Stimulated activated CD4-positive, alpha-beta T cell treated with anti-CD3 and anti-CD28 coated beads, Interleukin-15, amount 100 ng/mL, for 1 hour (primary cell): ENCODE measurements around the gene CHST1.

Experiments used
- DNase-seq, 2 donors: peaks; one replicate each; pipeline ENCODE4 v3.0.0-alpha.2; 2020; ENCODE audit warnings: low read depth in 1 of 2, low spot score in 1 of 2

Gene CHST1

DNA sequence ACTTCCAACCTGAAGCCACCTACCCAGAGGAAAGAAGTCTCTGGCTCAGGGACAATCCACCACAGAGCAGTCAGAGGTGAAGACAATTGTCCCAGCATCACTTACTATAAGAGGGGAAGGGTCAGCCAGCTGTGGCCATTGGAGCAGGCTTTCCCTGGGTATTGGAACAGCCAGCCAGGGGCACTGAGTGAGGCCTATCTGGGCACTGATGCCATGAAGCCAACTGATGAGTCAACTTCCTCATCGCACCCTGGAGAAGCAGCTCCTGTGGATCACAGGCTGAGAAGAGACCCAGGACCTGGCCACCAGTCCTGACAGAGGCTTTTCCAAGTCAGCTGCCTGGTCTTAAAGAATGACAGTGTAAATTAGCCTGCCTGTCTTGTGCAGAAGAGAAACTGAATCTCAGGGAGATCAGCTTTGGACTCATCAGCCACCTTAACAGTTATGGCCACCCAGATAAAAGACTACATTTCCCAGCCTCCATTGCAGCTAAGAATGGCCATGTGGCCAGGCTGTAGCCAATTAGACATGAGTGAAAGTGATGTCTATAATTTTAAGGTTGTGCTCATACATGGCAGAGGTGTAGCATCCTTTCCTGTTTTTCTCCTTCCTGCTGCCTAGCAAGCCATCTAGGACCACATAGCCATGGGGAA is 19.0 kb downstream of the CHST1 start:
- no peak for DNase-seq

DNA sequence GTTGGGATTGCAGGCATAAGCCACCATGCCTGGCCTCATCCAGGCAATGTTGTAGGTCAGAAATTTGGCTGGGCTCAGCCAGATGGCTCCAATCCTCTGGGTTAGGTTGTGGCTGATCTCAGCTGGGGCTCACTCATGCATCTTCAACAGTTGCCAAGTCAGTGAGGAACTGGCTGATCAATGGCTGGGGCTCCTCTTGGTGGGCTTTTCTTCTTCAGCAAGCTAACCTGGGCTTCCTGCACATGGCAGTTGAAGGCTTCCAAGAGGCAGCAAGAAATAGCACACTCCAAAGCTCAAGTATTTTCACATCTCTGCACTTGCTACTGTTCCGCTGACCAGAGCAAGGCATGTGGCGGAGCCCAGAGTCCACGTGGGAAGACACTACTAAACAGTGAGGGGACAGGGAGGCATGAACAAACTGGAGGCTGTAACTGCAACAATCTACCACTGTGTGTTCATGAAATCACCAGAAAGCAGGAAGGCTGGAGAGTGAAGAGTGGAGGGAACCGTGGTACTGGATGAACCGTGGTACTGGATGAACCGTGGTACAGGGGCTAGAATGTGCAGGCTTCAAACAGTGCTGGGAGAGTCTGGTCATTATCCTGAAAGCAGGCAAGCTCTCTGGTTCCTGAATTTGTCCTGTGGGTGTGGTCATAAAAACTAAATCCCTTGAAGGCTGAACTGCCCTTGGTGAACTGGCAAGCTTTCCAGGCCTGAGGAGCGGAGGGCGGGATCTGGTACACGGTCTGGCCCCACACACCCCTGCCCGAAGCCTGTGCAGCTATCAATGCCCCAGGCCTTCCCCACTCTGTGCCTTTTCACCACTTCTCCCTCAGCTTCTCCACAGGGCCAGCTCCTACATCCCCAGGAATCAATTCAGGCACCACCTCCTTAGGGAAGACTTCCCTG is 20.2 kb downstream of the CHST1 start:
- no peak for DNase-seq

DNA sequence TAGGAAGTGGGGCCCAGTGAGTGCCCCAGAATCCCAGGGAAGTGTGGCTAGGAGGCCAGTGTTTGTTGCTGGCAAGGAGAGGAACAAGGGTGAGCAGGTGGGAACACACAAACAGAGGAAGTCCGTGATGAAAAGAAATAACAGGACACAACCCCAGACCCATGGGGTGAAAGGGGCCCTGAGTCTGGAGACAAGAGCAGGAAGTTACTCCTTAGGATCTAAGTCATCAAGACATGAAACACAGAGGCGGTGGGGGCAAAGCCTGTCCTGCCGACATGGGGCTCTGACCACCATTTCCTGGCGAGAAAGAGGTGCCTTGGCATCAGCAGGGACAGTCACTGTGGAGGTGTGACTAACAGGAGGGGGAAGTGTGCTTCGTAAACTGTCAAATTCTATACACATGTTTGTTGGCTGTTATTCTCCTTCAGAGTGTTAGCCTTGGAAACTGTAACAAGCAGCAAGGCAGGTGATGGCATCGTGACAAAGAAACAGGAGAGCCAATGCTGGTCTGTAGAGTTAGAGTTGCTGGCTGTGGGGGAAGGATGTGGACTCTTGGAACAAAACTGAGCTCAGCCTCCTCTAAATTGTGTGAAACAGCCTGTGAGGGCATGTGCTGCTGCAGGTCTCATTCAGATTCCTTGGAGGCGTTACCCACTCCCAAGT is 21.7 kb downstream of the CHST1 start:
- DNase-seq = no peak

DNA sequence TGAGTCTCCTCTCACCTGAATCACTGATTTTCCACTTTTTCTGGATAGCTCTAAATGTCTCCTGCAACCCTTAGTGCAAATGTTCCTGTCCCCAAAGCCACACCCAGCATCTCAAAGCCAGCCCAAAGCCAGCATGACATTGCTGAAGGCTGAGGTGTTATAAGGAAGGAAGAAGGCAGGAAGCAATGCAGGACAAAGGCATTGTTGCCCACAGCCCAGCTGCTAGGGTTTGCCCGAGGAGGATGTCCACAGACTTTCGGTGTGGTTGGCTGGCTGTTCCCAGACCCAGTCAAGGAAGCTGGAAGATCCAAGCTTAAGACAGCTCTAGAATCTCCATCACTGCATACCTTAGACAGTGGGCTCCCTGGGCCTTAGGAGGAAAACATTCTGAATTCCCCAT is 23.5 kb downstream of the CHST1 start:
- no peak for DNase-seq

DNA sequence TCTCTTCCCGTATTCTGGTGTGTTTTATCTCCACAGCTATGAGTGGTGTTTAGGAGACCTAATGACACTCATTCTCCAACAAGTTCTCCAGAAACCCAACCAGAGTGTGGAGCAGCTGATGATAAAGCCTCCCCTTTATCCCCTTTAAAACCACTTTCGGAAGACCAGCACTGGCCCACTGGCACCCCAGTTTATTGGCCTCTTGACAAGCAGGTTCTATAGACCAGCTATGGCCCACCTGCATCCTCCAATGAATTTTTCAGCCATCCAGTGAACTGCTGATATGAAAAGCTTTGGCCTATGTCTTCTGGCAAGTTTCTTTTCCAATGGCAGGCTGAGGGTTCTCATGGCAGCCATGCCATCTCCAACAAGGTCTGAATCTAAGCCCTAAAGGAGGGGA is 27.4 kb downstream of the CHST1 start:
- no peak for DNase-seq

DNA sequence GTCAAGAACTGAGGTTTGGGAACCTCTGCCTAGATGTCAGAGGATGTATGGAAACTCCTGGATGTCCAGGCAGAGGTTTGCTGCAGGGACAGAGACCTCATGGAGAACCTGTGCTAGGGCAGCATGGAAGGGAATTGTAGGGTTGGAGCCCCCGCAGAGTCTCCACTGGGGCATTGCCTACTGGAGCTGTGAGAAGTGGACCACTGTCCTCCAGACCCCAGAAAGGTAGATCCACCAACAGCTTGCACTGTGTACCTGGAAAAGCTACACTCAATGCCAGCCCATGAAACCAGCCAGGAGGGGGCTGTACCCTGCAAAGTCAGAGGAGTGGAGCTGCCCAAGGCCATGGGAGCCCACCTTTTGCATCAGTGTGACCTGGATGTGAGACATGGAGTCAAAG is 29.5 kb downstream of the CHST1 start:
- no peak for DNase-seq

DNA sequence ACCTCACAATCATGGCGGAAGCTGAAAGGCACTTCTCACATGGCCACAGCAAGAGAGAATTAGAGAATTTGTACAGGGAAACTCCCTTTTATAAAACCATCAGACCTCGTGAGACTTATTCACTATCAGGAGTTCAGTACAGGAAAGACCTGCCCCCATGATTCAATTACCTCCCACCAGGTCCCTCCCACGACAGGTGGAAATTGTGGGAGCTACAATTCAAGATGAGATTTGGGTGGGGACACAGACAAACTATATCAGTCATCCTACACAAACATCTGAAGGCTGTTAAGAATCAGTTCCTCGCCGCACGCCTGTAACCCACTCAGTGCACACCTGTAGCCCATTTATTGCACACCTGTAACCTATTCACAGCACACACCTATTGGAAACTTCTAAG is 39.8 kb downstream of the CHST1 start:
- no peak for DNase-seq

DNA sequence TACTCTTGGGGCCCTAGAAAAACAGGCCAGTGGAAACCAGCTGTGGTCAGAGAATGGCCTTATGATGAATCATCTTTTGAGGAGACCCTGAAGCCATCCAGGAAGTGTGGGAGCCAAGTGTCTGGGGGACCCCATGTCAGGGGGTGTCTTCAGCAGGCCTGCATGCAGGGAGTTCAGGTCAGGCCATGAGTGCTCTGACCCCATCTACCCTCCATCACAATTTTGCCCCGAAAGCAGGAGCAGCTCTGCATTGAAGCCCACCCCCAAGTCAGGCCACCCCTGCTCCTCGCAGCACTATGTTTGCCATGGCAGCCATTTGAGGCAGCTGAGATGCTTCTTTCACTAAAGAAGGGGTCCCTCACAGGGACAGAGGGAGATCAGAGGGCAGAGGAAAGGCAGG is 41.3 kb downstream of the CHST1 start:
- no peak for DNase-seq

DNA sequence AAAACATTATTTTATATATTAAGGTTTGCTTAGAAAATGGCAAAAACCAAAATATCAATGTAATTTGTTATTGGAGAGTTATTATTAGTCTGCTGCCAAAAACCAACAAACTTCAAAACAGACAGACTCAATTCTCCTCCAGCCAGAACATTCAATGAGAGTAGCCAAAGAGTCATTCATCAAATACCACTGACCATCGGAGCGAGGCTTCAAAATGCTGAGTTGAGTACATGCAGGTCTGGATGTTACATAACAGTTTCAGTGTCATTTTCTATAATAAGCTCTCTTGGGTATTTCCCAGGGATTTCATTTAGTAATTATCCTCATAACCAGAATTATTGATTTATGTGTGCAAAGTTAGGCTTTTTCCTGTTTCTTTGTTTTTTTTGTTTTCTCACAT is 42.6 kb downstream of the CHST1 start:
- DNase-seq = no peak

DNA sequence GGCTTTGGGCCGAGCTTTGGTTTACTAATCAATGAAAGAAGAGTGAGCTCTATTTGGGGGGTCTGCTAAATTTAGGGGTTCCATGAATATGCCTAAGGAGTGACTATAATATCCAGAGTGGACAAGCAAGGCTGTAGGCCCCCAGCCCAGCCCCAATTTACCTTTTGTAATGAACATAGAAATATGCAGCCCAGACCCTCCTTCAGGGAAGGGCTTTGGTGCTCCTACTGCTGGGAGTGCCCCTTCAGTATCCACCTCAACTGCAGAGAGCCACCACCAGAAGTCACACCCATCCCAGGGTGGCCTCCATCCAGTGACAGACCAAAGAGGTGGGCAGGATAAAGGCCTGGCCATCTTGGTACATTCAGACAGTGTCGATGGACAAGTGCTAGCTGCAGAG is 43.1 kb downstream of the CHST1 start:
- DNase-seq = no peak

DNA sequence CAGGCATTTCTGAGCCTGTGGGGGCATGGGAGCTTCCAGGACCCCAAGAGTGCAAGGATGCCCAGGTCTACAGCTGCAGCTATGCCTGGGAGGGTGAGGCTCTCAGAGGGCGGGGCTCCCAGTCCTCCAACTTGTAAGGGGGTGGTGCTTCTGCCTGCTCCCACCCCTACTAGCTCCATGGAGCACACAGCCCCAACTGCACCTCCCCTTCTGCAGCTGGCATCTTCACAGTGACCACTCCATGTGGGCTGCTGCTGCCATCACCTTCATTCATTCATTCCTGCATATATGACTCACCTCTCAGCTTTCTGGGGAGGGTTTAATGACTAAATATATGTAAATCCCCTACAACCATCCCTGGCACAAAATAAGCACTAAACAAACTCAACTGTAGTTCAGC is 43.8 kb downstream of the CHST1 start:
- DNase-seq = no peak

DNA sequence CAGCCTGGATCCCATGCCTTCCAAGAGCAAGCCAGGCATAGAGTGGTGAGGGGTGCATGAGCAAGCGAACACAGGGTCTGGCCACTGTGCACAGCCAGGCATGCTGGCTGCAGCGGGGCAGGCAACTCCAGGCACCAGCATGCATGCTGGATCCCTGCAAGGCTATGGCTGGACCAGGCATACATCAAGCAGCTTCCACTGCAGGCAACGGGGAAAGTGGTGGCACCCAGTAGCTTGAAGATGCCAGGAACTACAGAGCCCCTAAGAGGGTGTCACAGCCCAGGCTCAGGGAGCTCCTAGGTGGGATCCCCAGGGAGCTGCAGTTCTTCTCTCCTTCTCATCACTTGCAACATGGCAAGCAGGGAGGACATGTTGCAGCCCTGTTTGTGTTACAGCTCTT is 45.2 kb downstream of the CHST1 start:
- DNase-seq = no peak

DNA sequence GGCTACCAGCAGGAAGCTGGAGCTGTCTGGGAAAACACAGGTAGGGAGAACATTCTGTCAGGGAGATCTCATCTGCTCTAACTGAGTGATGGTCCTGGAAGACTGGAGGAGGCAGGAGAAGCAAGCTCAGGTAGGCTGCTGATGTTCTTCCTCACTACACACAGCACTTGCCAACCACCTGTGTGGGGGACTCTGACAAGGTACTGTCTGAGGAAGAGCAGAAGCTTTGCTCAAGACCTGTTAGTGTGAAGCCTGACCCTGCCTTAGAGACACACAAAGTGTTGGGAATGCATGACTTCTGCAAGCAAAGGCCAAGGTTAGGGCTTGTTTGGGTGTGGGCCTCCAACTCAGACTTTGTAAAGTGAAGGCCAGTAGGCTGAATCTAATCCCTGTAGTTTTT is 46.5 kb downstream of the CHST1 start:
- no peak for DNase-seq

DNA sequence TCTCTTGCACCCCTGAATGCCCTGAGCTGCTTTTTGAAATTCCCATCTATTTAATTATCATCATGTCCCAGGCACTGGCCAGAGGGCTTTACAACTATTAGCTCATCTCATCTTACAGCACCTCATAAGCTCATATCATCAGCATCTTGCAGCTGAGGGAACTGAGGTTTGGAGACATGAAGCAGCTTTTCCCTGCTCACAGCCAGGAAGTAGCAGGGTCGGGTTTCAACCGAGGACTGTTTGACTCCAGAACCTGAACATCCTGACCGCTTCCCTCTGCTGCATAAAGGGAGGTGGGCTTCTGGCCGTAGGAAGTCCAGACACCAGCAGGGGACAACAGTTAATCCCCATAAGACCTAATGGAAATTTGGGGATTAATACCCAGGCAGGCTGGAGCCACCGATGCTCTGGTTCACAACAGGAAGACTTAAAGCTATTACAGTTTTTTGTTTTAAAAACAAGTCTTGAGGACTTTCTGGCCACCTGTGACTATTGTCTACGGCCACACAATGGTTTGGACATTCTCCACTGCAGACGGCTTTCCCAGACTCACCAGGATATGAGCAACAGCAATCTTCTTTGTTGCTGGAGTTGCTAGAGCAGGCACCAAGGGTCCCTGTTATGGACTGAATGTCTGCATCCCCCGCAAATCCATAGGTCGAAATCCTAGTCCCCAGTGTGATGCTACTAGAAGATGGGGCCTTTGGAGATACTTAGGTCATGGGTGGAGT is 47.4 kb downstream of the CHST1 start:
- no peak for DNase-seq

DNA sequence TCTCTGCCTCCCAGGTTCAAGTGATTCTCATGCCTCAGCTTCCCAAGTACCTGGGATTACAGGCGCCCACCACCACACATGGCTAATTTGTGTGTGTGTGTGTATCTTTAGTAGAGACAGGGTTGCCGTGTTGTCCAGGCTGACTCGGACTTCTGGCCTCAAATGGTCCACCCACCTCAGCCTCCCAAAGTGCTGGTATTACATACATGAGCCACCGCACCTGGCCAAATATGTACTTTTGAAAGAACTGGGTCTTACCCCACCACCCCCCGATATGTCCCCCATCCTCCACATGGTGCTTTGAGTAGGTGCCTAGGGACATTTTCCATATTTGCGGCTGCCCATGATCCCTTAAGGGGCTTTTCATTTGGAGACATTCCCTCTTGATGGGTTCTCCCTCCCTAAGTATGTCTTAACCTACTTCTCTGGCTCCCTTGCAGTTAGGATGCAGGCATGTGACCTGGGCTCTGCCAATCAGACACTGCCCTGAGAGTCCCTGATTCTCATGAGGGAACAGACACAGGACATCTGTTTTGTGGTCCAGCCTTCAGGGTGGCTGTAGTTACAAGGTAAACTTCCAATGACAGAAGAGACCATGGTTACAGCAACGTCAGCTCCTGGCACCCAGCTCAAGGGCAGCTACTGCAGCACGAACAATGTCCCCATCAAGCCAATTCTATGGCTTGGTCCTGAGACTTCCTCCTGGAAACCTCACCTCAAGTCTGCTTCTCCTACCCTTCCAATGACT is 48.4 kb downstream of the CHST1 start:
- DNase-seq = no peak

DNA sequence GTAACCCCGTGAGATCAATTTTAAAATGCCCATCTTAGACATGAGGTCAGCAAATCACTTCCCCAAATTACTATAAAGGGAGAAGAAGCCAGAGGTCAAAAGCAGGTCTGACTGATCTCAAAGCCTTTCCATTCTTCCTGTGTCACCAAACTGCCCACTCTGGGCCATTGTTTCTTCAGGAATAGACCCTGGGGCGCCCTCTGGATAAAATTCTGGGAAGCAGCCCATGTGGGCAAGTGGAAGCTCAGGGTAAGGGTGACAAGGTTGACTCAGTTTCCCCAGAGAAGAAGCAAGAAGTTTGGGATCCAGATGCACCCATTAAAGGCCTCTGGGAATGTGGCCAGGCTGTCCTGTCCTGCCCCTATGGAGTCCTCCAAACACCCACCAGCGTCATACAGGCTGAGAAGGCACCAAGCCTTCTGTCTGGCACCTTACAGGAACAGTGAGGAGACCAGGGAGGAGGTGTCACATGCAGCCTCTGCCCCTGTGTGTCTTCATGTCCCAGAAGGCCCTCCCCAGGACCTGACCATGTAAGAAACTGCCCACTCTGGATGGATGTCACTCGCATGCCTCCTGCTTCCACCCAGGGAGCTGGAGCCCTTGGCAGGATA is 50.1 kb downstream of the CHST1 start:
- no peak for DNase-seq

DNA sequence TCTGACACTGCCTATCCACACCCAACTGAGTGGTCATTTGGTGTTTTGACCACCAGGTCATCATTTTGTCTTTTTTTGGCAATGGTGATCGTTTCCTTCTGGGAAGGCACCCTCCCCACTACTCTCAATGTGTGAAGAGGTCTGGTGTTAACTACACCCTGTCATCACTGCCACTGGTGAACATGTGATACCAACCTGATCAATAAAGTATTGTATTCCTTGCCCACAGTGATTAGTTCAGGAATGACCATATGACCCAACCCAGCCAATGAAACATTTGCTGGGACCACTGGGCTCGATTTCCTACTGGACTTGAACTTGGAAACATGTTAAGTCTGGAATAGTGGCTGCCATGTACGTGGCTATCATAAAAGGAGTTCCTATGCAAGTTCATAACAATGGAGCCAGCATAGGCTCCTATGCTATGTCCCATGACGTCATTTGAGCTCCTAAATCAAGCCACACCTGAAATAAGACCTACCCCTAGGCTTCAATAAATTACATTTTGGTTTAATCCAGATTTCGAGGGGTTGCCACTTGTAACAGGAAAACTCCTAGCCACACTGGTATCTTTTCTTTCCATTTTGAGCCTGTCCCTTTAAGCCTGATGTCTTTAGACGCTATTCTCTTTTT is 51.1 kb downstream of the CHST1 start:
- no peak for DNase-seq

DNA sequence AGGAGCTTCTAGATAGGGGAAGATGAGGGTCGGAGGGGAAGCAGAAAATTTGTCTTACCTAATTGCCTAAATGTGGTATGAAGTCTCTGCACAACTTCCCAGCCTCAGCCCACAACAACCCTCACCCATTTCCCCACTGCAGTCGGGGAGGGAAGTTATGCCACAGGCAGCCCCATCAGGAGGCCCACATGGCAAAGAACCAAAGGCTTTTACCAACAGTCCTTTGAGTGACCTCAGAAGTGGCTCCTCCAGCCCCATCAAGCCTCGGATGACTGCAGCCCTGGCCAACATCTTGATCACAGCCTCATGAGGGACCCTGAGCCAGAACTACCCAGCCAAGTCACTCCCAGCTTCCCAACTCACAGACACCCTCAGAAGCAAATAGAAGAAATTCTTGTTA is 54.8 kb downstream of the CHST1 start:
- DNase-seq = no peak

DNA sequence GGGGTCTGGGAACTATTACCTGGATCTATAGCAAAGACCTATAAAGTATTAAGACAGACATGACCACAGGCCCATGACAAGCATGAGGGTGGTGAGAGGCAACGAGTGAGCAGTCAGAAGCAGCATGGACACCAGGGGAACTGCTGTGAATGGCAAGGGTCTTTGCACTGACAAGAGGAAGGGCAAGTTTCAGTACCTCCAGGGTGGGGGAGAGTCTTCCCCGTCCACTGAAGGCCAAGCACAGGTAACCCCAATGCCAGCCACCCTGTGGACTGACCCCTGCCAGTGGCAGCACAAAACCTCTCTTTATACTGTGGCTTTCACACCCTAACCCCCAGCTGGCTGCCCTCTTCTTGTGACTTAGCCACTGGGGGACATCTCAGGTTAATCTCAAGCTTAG is 55.5 kb downstream of the CHST1 start:
- no peak for DNase-seq

DNA sequence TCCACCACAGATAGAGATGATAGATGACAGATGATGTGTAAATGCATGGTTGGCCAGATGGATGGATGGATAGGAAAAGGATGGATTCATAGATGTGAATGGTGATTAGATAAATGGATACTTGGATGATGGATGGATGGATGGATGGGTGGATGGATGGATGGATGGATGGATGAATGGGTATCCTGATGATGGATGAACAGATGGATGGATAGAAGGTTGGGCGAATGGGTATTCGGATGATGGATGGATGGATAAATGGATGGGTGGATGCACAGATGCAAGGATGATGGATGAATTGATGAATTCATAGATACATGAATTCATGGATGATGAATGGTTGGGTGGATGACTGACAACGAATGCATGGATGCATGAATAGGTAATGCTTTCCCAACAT is 56.1 kb downstream of the CHST1 start:
- no peak for DNase-seq
